ENCODE results near the gene GMCL1. TPM values are rescaled to one million over a fixed set of nuclear protein-coding genes. Genes with fewer than 3 reads are reported as not detected.
"Not testable (repeated sequence)": the region's sequence is repeated elsewhere in the genome, so short reads cannot be mapped to it uniquely, and the experiment has no call there.

GMCL1 gene
- total RNA-seq, 1 experiment from 2014 or later = 7.2 TPM

- DNase-seq (ENCODE audit: low read depth, low spot score) = not testable (repeated sequence)
- in situ Hi-C loops (cut with HindIII; ENCODE audit: low pct_unique_long_range_greater_than_20kb, low sequenced_read_pairs) = loop anchor here (25.0 kb wide), 1 partner anchor 241 kb away; no protein-coding TSS in a partner anchor
These were observed 26.6 kb upstream of the GMCL1 start for GRCh38 chr2:69802781-69803367.

GRCh38 chr2:69804416-69804815, 25.0 kb upstream of the GMCL1 start:
- in situ Hi-C loops (cut with HindIII; ENCODE audit: low pct_unique_long_range_greater_than_20kb, low sequenced_read_pairs) = loop anchor here (25.0 kb wide), 1 partner anchor 242 kb away; no protein-coding TSS in a partner anchor

DNA sequence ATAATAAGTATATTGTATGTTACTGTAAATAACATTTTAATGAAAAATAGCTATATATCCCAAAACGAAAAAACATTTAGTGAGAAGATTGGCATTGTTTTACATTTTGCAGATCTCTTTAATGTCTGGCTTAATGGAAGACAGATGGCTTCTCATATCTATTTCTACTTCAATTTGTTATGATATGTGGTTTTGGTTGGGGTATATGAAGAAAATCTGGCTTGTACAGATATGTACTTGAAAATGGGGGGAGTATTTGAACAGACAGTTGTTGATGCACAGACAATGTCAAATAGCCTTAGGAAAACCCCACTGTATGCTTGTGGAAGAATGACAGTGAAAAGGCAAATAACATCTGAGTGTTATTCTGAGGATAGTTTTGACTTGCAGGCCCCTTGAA, 23.6 kb upstream of the GMCL1 start:
- DNase-seq (ENCODE audit: low read depth, low spot score) = no peak
- in situ Hi-C loops (cut with HindIII; ENCODE audit: low pct_unique_long_range_greater_than_20kb, low sequenced_read_pairs) = loop anchor here (25.0 kb wide), 1 partner anchor 244 kb away; no protein-coding TSS in a partner anchor

More at GRCh38 chr2:69804416-69804815, 25.0 kb upstream of the GMCL1 start:
- no peak for DNase-seq (ENCODE audit: low read depth, low spot score)

GRCh38 chr2:69807821-69808540, 21.5 kb upstream of the GMCL1 start:
- in situ Hi-C loops (cut with HindIII; ENCODE audit: low pct_unique_long_range_greater_than_20kb, low sequenced_read_pairs) = loop anchor here (25.0 kb wide), 1 partner anchor 246 kb away; no protein-coding TSS in a partner anchor
- no peak for DNase-seq (ENCODE audit: low read depth, low spot score)

- in situ Hi-C loops (cut with HindIII; ENCODE audit: low pct_unique_long_range_greater_than_20kb, low sequenced_read_pairs) = loop anchor here (25.0 kb wide), 1 partner anchor 248 kb away; no protein-coding TSS in a partner anchor
- no peak for DNase-seq (ENCODE audit: low read depth, low spot score)
These were observed 18.9 kb upstream of the GMCL1 start for GRCh38 chr2:69810550-69810949.

GRCh38 chr2:69811018-69811417, 18.4 kb upstream of the GMCL1 start:
- in situ Hi-C loops (cut with HindIII; ENCODE audit: low pct_unique_long_range_greater_than_20kb, low sequenced_read_pairs) = loop anchor here (25.0 kb wide), 1 partner anchor 249 kb away; no protein-coding TSS in a partner anchor

DNA sequence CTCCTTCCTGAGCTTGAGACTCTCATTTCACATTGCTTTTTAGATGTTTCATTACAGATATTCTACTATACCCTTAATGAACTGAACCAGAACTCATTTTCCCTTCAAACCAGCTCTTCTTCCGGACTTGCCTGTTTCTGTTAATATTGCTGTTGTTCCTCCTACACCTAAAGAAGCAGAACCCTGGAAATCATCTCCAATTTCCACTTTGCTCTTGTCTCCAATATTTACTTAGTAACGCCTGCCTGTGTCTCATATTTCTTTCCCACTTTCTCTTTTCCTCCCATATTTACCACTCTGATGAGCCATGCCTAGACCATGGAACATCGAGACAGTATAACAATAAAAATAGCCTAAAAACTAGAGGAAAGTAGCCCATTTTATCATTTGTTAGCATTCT, 17.9 kb upstream of the GMCL1 start:
- DNase-seq (ENCODE audit: low read depth, low spot score) = no peak
- in situ Hi-C loops (cut with HindIII; ENCODE audit: low pct_unique_long_range_greater_than_20kb, low sequenced_read_pairs) = loop anchor here (25.0 kb wide), 1 partner anchor 249 kb away; no protein-coding TSS in a partner anchor

More at GRCh38 chr2:69811018-69811417, 18.4 kb upstream of the GMCL1 start:
- DNase-seq (ENCODE audit: low read depth, low spot score) = no peak

- DNase-seq (ENCODE audit: low read depth, low spot score) = no peak
- in situ Hi-C loops (cut with HindIII; ENCODE audit: low pct_unique_long_range_greater_than_20kb, low sequenced_read_pairs) = loop anchor here (25.0 kb wide), 1 partner anchor 253 kb away; no protein-coding TSS in a partner anchor
These were observed 13.7 kb upstream of the GMCL1 start for GRCh38 chr2:69815717-69816116.

GRCh38 chr2:69816923-69817542, 12.4 kb upstream of the GMCL1 start:
- in situ Hi-C loops (cut with HindIII; ENCODE audit: low pct_unique_long_range_greater_than_20kb, low sequenced_read_pairs) = loop anchor here (25.0 kb wide), 1 partner anchor 255 kb away; no protein-coding TSS in a partner anchor
- peak; percentile 92 for DNase-seq (ENCODE audit: low read depth, low spot score)

- DNase-seq (ENCODE audit: low read depth, low spot score) = no peak
- in situ Hi-C loops (cut with HindIII; ENCODE audit: low pct_unique_long_range_greater_than_20kb, low sequenced_read_pairs) = loop anchor here (25.0 kb wide), 1 partner anchor 256 kb away; no protein-coding TSS in a partner anchor
These were observed 11.5 kb upstream of the GMCL1 start for GRCh38 chr2:69817729-69818501.

- in situ Hi-C loops (cut with HindIII; ENCODE audit: low pct_unique_long_range_greater_than_20kb, low sequenced_read_pairs) = no loop called here
- DNase-seq (ENCODE audit: low read depth, low spot score) = no peak
These were observed 1.5 kb upstream of the GMCL1 start for GRCh38 chr2:69827796-69828540.

DNA sequence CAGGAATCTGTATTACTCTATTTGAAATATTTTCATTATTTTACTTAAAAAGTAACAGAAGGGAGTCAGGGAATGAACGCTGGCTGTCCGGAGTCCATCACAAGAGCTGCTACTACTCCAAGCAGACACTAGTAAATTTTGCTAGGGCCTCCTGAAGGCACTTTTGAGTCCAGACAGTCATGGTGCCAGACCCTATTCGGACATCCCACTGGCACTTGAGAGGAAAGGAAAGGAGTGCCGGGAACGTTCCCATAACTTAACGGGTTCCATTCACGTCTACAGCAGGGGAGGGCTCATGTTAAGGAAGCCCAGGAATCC, 563 bp upstream of the GMCL1 start:
- no peak for DNase-seq (ENCODE audit: low read depth, low spot score)
- in situ Hi-C loops (cut with HindIII; ENCODE audit: low pct_unique_long_range_greater_than_20kb, low sequenced_read_pairs) = no loop called here

DNA sequence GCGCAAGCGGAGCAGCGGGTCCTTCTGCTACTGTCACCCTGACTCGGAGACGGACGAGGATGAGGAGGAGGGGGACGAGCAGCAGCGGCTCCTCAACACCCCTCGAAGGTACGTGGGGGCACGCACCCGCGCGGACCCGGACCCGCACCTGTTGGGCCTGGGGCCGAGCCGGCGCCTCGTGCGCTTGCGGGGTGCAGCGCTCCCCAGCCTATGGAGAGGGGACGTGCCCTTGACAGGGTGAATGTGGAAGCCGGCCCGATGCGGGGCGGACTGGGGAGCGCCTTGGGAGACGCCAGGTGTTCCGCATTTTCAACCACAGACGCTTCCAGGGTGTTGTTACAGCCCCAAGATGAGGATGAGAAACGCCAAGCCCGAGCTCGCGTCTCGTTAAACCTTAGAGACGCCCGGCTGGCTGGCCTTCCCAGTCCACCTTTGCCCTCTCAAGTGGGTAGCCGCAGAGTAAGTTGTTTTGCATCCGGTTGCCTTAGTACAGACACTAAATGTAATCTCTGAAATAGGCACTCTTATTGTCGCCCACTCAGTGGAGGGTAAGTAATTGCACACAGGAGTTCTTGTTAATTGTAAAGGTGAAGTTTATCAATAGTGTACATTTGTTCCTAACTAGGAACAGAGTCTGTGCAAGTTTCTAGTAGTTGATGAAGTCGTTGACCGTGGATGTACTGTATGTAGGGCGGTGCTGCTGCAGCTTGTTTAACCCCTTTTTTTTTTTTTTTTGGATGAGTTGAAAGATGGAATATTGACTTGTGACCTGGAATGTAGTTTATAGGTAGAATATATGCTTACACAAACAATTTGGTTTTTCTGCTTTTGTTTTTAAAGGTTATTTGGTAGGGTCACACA, 815 bp downstream of the GMCL1 start:
- peak; percentile 45 for DNase-seq (ENCODE audit: low read depth, low spot score)
- in situ Hi-C loops (cut with HindIII; ENCODE audit: low pct_unique_long_range_greater_than_20kb, low sequenced_read_pairs) = no loop called here

- in situ Hi-C loops (cut with HindIII; ENCODE audit: low pct_unique_long_range_greater_than_20kb, low sequenced_read_pairs); DNase-seq (ENCODE audit: low read depth, low spot score): not testable (repeated sequence)
These were observed 1.4 kb downstream of the GMCL1 start for GRCh38 chr2:69830906-69831241.

GRCh38 chr2:69831354-69831905, 2.0 kb downstream of the GMCL1 start:
- in situ Hi-C loops (cut with HindIII; ENCODE audit: low pct_unique_long_range_greater_than_20kb, low sequenced_read_pairs) = no loop called here

DNA sequence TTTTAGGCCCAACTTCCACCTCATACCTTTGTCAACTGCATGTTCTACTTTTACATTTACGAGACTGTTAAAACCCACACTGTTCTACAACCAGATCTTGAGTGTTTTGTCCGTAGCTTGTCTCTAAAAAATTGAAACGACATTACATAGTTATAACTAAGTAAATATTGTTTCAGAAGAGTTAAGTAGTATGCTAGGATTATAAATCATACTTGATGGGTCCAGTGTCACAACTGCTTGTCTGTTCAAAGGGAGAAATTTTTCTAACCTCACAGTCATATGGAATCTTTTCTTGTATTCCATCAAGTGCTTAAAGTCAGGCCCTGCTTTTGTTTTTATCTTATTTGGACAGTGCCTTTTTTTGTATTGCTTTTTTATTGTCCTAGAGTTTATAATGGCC, 4.3 kb downstream of the GMCL1 start:
- in situ Hi-C loops (cut with HindIII; ENCODE audit: low pct_unique_long_range_greater_than_20kb, low sequenced_read_pairs) = no loop called here
- no peak for DNase-seq (ENCODE audit: low read depth, low spot score)

More at GRCh38 chr2:69831354-69831905, 2.0 kb downstream of the GMCL1 start:
- DNase-seq (ENCODE audit: low read depth, low spot score) = no peak
